ENCODE measurements around the gene MRPS10. TPM values are rescaled to one million over a fixed set of nuclear protein-coding genes. Genes with fewer than 3 reads are reported as not detected.

The MRPS10 gene
- polyA plus RNA-seq, 2 of the 4 experiments (the other 2 are of a cell fraction), result 31.5 to 60.7 TPM

DNA sequence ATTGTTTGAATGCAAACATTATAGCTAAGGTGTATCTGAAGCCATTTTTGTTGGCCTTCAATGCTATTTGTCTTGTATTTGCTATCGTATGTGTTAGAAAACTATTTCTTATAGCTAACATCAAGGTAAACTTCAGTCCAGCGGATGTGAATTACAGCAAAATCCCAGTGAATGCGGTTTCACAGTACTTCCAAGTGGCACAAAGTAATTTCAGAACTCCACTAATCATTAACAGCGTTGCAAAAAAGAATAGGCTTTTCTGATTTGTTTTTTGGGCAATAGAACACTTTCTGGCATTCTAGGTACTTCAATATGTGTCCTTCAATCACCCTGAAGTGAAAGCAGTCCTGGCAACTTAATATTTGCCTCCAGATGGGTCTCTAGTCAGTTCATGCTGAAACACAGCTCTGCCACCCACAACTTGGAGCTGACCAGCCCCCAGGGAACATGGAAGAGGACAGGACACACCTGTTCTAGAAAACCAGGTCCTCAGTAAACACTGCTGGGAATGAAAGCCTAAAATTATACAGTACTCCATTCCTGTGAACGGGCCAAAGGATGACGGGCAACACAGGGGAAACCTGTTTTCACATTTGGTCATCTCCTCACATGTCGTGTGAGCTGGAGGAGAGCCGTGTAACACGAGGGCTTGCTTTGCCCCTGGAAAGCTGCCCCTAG, 9.7 kb upstream of the MRPS10 start:
- H3K9me3 ChIP-seq, result no peaks in the 10 kb centered on the region
- peak overlapping the region; percentile 76 for H3K4me2 ChIP-seq
- no peak for FAIRE-seq
- peaks cover 53% of the 10 kb centered on the region for H3K4me1 ChIP-seq
- CTCF ChIA-PET, result interaction anchor here (0.9 to 3.7 kb wide), 7 partner anchors 12 to 320 kb away, joined by 3 to 17 read pairs (median 3); no protein-coding TSS in a partner anchor
- peak in 1 of 2 experiments; percentile 16 for DNase-seq (ENCODE audit: low read depth in 1 of 2, low spot score in 1 of 2)
- ATAC-seq, result no peak
- H3K4me3 ChIP-seq, result 0 out of 3 replicates have a peak overlapping the region, but pooled peaks have one; percentile 8
- H3K27ac ChIP-seq, result peak overlapping the region; percentile 78 to 89
- 38% methylated on average over 9 of the region's 9 CpGs for WGBS (ENCODE audit: missing lambda C conversion rate)
- TF ChIP-seq CBX2 (IDR thresholded peaks at IDR 0.05; ENCODE audit: borderline replicate concordance, low read depth) (no peak), RFX5 (IDR thresholded peaks at IDR 0.05) (no peak), ZC3H11A (IDR thresholded peaks at IDR 0.05) (no peak), SREBF2 (IDR thresholded peaks at IDR 0.05) (no peak)
- TF ChIP-seq, protein P1, sequence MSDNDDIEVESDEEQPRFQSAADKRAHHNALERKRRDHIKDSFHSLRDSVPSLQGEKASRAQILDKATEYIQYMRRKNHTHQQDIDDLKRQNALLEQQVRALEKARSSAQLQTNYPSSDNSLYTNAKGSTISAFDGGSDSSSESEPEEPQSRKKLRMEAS (IDR thresholded peaks at IDR 0.05), result no peak
- POLR2A ChIA-PET, result no interaction called here

DNA sequence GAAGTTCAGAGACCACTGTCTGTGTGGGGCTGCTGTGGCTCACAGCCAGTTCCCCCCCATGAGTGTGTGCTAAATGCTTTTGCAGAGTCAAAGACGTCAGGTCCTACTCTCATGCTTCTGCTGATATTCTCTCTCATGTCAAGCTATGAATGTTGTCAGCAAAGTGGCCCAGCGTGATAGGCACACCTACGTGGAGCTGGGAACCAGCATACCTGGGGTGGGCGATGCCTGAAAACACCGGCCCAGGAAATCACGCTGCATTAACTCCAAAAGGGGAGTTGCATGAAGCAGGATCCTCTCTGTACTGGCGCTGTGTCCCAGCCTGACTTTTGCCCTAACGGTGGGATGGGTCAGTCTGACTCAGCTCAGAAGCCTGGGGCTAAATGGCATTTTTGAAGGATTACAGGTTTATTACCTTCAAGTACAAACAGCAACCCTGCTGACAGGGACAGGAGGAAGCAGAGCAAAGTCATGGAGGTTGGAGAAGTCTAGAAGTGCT, 9.0 kb upstream of the MRPS10 start:
- TF ChIP-seq, protein P2, sequence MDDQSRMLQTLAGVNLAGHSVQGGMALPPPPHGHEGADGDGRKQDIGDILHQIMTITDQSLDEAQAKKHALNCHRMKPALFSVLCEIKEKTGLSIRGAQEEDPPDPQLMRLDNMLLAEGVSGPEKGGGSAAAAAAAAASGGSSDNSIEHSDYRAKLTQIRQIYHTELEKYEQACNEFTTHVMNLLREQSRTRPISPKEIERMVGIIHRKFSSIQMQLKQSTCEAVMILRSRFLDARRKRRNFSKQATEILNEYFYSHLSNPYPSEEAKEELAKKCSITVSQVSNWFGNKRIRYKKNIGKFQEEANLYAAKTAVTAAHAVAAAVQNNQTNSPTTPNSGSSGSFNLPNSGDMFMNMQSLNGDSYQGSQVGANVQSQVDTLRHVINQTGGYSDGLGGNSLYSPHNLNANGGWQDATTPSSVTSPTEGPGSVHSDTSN (IDR thresholded peaks at IDR 0.05), result 0 out of 2 replicates have a peak, but pooled peaks have one; percentile 34
- TF ChIP-seq FOSL2 (IDR thresholded peaks at IDR 0.05) (peak; percentile 49; the same call in 1 of the 2 replicates), FOSL2 (CRISPR knock-in tag; IDR thresholded peaks at IDR 0.05) (peak; percentile 82), HDAC2 (IDR thresholded peaks at IDR 0.05) (no peak), JUN (IDR thresholded peaks at IDR 0.05) (peak in 1 of 2 experiments; percentile 53; a peak in 3 of 5 replicates), CHD4 (IDR thresholded peaks at IDR 0.05; ENCODE audit: borderline replicate concordance) (no peak), MAFK (IDR thresholded peaks at IDR 0.05; ENCODE audit: partially characterized antibody) (peak; percentile 40), GATA3 (IDR thresholded peaks at IDR 0.05; ENCODE audit: borderline replicate concordance) (peak; percentile 82; the same call in 1 of the 2 replicates), JUNB (IDR thresholded peaks at IDR 0.05) (peak; percentile 62), CEBPB (IDR thresholded peaks at IDR 0.05) (peak in 1 of 2 experiments; percentile 41; a peak in 1 of 4 replicates)
- TF ChIP-seq, protein P3, sequence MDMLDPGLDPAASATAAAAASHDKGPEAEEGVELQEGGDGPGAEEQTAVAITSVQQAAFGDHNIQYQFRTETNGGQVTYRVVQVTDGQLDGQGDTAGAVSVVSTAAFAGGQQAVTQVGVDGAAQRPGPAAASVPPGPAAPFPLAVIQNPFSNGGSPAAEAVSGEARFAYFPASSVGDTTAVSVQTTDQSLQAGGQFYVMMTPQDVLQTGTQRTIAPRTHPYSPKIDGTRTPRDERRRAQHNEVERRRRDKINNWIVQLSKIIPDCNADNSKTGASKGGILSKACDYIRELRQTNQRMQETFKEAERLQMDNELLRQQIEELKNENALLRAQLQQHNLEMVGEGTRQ (IDR thresholded peaks at IDR 0.05), result no peak
- TF ChIP-seq, protein P1 (IDR thresholded peaks at IDR 0.05), result peak; percentile 67
- TF ChIP-seq, protein P4, sequence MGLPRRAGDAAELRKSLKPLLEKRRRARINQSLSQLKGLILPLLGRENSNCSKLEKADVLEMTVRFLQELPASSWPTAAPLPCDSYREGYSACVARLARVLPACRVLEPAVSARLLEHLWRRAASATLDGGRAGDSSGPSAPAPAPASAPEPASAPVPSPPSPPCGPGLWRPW (IDR thresholded peaks at IDR 0.05), result no peak
- ATAC-seq (peak; percentile 88 to 91), FAIRE-seq (peak; percentile 59), DNase-seq (ENCODE audit: low read depth in 1 of 2, low spot score in 1 of 2) (peak; percentile 68 to 88)
- peak overlapping the region; percentile 76 for H3K4me2 ChIP-seq
- POLR2A ChIA-PET, result no interaction called here
- CTCF ChIA-PET, result interaction anchor here (0.9 to 3.7 kb wide), 7 partner anchors 11 to 321 kb away, joined by 3 to 17 read pairs (median 3); no protein-coding TSS in a partner anchor
- WGBS (ENCODE audit: missing lambda C conversion rate), result 1% methylated on average over 8 of the region's 8 CpGs
- H3K4me3 ChIP-seq, result 0 out of 3 replicates have a peak overlapping the region, but pooled peaks have one; percentile 0
- peaks cover 53% of the 10 kb centered on the region for H3K4me1 ChIP-seq
- H3K27ac ChIP-seq, result peak overlapping the region; percentile 78 to 89
- H3K9me3 ChIP-seq, result no peaks in the 10 kb centered on the region

DNA sequence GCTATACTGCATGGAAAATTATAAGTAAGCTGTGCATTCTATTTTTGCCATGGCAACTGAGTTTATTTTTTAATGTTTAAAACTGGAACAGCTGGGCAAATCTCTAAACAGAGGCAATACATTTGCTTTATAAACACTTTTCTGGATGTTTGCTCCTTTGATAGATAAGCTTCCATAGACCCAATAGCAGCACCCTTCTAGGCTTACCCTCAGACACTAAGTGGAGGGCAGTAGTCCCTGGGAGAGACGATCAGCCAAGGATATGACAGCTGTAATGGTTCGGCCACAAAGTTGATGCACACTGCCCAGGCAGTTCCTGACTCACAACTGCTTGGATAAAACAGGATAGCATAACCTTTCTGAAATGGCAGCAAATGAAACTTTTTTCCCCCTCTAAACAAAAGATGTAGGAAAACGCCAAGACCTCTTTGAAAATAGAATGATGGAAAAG, 8.5 kb upstream of the MRPS10 start:
- no peak for DNase-seq (ENCODE audit: low read depth in 1 of 2, low spot score in 1 of 2)
- ChIA-PET POLR2A (no interaction called here), CTCF (interaction anchor here (0.9 to 3.7 kb wide), 4 partner anchors 11 to 321 kb away, joined by 3 to 17 read pairs (median 5); no protein-coding TSS in a partner anchor)
- FAIRE-seq, result no peak
- Histone ChIP-seq H3K9me3 (no peaks in the 10 kb centered on the region), H3K4me1 (peaks cover 54% of the 10 kb centered on the region), H3K27ac (peak overlapping the region; percentile 78 to 89), H3K4me2 (peak overlapping the region; percentile 76), H3K4me3 (0 out of 3 replicates have a peak overlapping the region, but pooled peaks have one; percentile 0)
- TF ChIP-seq EHMT2 (IDR thresholded peaks at IDR 0.05; ENCODE audit: low read depth), result no peak
- TF ChIP-seq, protein P2 (IDR thresholded peaks at IDR 0.05), result no peak
- TF ChIP-seq TP53 (CRISPR knock-in tag; IDR thresholded peaks at IDR 0.05), result no peak
- no peak for TF ChIP-seq HOXB13 (CRISPR knock-in tag; IDR thresholded peaks at IDR 0.05; ENCODE audit: low read depth)
- TF ChIP-seq CBX8 (IDR thresholded peaks at IDR 0.05), result no peak
- peak; percentile 53 to 69; a peak in 5 of 6 replicates for ATAC-seq
- 0% methylated on average over 3 of the region's 3 CpGs for WGBS (ENCODE audit: missing lambda C conversion rate)
